ENCODE data around the gene MAPK7. TPM values are rescaled to one million over a fixed set of nuclear protein-coding genes. Genes with fewer than 3 reads are reported as not detected.

MAPK7 gene
- total and polyA plus RNA-seq, 4 donors = 10.6 to 28.9 (median 21.3) TPM

DNA sequence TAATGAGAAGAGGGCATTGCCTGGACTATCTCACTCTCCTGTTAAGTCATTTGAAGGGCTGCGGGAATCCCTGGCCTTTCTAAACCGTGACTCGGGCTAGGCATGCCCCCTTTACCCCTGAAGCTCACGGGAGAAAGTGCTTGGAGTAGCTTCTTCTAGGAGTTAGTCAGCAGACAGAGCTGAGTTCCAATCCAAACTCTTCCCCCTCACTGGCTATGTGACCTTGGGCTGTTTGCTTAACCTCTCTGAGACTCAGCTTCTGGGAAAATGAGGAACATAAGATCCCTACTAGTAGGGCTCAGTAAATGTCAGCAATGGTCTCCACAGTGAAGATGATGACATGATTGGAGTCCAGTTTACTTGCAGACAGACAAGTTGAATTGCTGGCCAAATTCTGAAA, 10.1 kb upstream of the MAPK7 start:
- no peak for DNase-seq (ENCODE audit: low read depth in 4 of 6, low spot score in 6 of 6)
- H3K4me1 ChIP-seq (ENCODE audit: control insufficient read depth, insufficient read depth, low read length) = peaks cover 20% of the 10 kb centered on the region
- H3K36me3 ChIP-seq (ENCODE audit: control insufficient read depth, insufficient read depth, low read length) = peaks cover 25% of the 10 kb centered on the region
- no peak overlapping the region for H3K4me3 ChIP-seq (ENCODE audit: low read depth, low read length)
- H3K27ac ChIP-seq (ENCODE audit: low read depth, low read length) = no peak overlapping the region
- H3K9me3 ChIP-seq (ENCODE audit: control insufficient read depth, insufficient read depth, low read length) = no peaks in the 10 kb centered on the region
- H3K27me3 ChIP-seq (ENCODE audit: control insufficient read depth, insufficient read depth, low read length) = no peaks in the 10 kb centered on the region
- WGBS (ENCODE audit: insufficient coverage) = no CpG with 5 or more reads among the region's 4 CpGs

DNA sequence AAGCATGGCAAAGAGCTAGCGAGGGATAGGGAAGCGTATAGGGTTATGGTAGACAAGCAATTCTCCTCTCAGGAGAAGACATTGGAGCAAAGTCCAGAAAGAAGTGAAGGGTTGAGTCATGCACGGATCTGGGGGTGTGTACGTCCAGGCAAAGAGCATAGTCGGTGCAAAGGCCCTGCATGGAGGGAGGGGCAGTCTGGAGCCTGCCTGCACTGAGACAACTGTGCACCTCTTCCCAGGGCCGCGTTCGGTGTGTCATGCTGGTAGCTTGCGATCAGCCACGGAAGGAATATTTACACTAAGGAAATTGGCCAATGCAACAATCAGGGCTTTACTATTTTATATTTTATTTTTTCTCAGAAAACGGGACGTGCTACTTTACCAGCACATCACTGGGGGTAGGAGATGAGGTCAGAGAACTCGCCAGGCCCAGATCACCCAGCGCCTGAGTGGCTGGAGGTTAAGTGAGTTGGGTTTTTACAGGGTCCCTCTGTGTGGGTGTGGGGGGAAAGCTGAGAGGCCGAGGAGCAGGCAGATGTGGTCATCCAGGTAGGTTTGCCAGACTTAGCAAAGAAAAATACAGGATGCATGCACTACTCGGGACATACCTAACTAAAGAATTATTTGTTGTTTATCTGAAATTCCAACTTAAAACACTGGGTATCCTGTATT, 9.1 kb upstream of the MAPK7 start:
- Histone ChIP-seq H3K36me3 (ENCODE audit: control insufficient read depth, insufficient read depth, low read length) (peaks cover 25% of the 10 kb centered on the region), H3K27ac (ENCODE audit: low read depth, low read length) (no peak overlapping the region), H3K4me3 (ENCODE audit: low read depth, low read length) (no peak overlapping the region), H3K9me3 (ENCODE audit: control insufficient read depth, insufficient read depth, low read length) (no peaks in the 10 kb centered on the region), H3K27me3 (ENCODE audit: control insufficient read depth, insufficient read depth, low read length) (no peaks in the 10 kb centered on the region), H3K4me1 (ENCODE audit: control insufficient read depth, insufficient read depth, low read length) (peaks cover 13% of the 10 kb centered on the region)
- WGBS (ENCODE audit: insufficient coverage) = 93% methylated on average over 7 of the region's 16 CpGs
- no peak for DNase-seq (ENCODE audit: low read depth in 4 of 6, low spot score in 6 of 6)

DNA sequence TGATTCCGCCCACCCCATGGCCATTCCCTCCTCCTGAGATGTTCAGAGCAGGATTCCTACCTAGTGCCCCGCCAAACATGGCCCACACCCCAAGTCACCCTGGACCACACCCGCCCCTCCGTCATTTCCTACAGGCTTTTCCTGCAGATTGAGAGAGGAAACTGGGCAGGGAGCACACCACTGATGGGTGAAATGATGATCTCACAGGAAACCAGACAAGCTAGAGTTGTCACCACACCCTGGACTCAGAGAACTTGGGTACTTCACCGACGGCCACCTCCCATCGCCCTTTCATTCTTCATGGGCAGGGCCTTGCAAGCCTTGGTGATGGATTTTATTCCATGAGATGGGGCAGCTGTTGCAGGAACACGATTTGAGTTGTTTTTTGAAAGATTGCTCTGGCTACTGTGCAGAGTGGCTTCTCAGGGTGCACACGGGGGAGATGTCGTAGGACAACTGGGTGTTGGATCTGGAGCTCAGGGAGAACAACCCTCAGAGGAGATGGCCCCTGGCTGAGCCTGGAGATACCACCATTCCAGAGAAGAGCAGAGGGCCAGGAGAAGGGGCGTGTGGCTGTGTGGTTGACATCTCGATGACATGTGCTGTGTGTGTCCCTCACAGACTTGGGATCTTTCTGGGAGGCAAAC, 8.3 kb upstream of the MAPK7 start:
- peaks cover 21% of the 10 kb centered on the region for H3K36me3 ChIP-seq (ENCODE audit: control insufficient read depth, insufficient read depth, low read length)
- no peak overlapping the region for H3K4me3 ChIP-seq (ENCODE audit: low read depth, low read length)
- H3K27me3 ChIP-seq (ENCODE audit: control insufficient read depth, insufficient read depth, low read length) = no peaks in the 10 kb centered on the region
- peaks cover 5% of the 10 kb centered on the region for H3K4me1 ChIP-seq (ENCODE audit: control insufficient read depth, insufficient read depth, low read length)
- 94% methylated on average over 8 of the region's 12 CpGs for WGBS (ENCODE audit: insufficient coverage)
- no peaks in the 10 kb centered on the region for H3K9me3 ChIP-seq (ENCODE audit: control insufficient read depth, insufficient read depth, low read length)
- no peak for DNase-seq (ENCODE audit: low read depth in 4 of 6, low spot score in 6 of 6)
- H3K27ac ChIP-seq (ENCODE audit: low read depth, low read length) = no peak overlapping the region

DNA sequence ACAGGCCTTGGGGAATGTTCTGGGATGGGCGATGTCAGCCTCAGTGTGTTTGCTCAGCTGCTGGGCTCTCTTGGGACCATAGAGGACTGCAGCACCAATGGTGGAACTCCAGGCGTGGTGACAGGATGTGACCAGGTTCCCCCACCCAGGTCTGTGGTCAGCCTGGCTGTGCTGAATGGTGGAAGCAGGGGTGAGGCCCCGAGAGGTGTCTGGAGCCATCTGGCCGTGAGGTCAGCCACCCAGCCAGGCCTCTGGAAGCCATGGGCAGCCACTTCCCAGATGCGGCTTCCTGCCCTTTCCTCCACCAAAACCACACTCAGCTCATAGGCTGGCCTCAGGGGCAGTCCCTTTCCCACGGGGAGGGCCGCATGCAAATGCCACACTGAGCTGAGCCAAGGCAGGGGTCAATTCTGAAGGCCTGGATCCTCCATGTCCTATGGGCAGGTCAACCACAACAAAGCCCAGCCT, 7.8 kb upstream of the MAPK7 start:
- Histone ChIP-seq H3K4me1 (ENCODE audit: control insufficient read depth, insufficient read depth, low read length) (peaks cover 2% of the 10 kb centered on the region), H3K27ac (ENCODE audit: low read depth, low read length) (no peak overlapping the region), H3K27me3 (ENCODE audit: control insufficient read depth, insufficient read depth, low read length) (no peaks in the 10 kb centered on the region), H3K36me3 (ENCODE audit: control insufficient read depth, insufficient read depth, low read length) (peaks cover 16% of the 10 kb centered on the region), H3K4me3 (ENCODE audit: low read depth, low read length) (no peak overlapping the region), H3K9me3 (ENCODE audit: control insufficient read depth, insufficient read depth, low read length) (no peaks in the 10 kb centered on the region)
- WGBS (ENCODE audit: insufficient coverage) = 76% methylated on average over 7 of the region's 7 CpGs
- no peak for DNase-seq (ENCODE audit: low read depth in 4 of 6, low spot score in 6 of 6)

DNA sequence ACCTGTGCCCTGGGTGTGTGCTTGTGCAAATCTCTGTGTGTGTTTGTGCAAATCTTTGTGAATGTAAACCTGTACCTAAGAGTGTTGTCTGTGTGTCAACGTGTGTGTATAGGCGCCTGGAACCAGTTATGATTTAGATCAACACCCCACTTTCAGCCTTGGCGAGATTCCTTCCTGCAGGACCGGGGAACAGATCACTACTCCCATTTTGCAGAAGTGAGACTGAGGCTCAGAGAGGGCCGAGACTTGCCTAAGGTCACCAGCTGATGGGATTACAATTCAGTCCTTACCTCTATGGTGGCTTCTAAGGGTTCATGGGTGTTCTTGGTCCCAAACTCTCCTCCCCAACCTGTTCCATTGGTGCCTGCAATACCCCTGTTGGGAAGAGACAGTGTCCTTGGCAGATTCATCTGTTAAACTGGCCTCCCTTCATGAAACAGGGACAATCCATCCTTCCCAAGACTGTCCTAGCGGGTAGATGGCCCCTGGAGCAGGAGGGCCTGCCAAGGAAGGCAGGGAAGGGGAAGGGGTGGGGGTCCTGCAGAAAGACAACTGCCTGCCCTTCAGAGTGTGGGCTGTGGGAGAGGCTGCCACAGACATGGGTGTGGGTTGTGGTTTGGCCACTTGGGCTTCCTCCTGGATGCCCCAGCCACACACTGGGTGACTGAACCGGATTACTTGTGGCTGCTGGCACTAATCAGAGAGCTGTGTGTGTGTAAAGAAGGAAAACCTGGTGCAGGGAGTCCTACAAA, 6.9 kb upstream of the MAPK7 start:
- DNase-seq (ENCODE audit: low read depth in 4 of 6, low spot score in 6 of 6) = no peak
- peaks cover 16% of the 10 kb centered on the region for H3K36me3 ChIP-seq (ENCODE audit: control insufficient read depth, insufficient read depth, low read length)
- H3K9me3 ChIP-seq (ENCODE audit: control insufficient read depth, insufficient read depth, low read length) = no peaks in the 10 kb centered on the region
- no peak overlapping the region for H3K4me3 ChIP-seq (ENCODE audit: low read depth, low read length)
- H3K4me1 ChIP-seq (ENCODE audit: control insufficient read depth, insufficient read depth, low read length) = peaks cover 5% of the 10 kb centered on the region
- H3K27ac ChIP-seq (ENCODE audit: low read depth, low read length) = no peak overlapping the region
- no peaks in the 10 kb centered on the region for H3K27me3 ChIP-seq (ENCODE audit: control insufficient read depth, insufficient read depth, low read length)
- 60% methylated on average over 1 of the region's 7 CpGs for WGBS (ENCODE audit: insufficient coverage)

DNA sequence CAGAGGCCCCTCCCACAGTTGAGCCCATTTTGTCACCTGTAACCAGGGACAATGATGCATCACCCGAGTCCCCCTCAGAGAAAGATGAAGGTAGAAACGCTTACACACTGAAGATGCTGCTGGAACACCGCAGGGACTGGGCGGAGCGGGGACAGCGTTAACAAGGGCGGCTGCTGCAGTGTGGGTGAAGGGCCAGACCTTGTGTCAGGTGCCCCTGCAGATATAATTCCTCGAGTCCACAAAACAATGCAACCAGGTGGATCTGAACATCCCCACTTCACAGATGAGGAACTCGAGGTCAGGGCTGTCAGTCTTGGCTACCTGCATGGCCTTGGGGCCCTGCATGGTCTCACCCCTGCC, 6.3 kb upstream of the MAPK7 start:
- no peak for DNase-seq (ENCODE audit: low read depth in 4 of 6, low spot score in 6 of 6)

DNA sequence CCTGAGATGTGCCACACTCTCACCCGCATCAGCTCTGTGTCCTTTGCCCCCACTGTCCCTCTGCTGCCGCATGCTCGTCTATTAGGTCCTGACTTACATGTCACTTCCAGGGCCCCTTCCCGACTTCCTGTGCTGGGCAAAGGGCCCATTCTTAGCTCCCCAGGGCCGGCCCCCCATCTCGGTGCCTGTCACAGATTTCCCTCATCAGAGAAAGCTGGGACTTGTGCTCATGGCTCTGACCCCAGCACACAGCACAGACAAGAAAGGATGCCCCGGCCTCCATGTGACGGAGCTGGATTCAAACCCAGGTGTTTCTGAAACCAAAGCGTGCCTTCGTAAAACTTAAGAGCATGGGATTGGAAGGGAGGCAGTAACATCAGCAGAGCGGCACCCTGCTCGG, 5.9 kb upstream of the MAPK7 start:
- no peak overlapping the region for H3K4me3 ChIP-seq (ENCODE audit: low read depth, low read length)
- peaks cover 16% of the 10 kb centered on the region for H3K36me3 ChIP-seq (ENCODE audit: control insufficient read depth, insufficient read depth, low read length)
- peaks cover 10% of the 10 kb centered on the region for H3K4me1 ChIP-seq (ENCODE audit: control insufficient read depth, insufficient read depth, low read length)
- no peaks in the 10 kb centered on the region for H3K9me3 ChIP-seq (ENCODE audit: control insufficient read depth, insufficient read depth, low read length)
- 86% methylated on average over 12 of the region's 12 CpGs for WGBS (ENCODE audit: insufficient coverage)
- no peak overlapping the region for H3K27ac ChIP-seq (ENCODE audit: low read depth, low read length)
- H3K27me3 ChIP-seq (ENCODE audit: control insufficient read depth, insufficient read depth, low read length) = no peaks in the 10 kb centered on the region
- DNase-seq (ENCODE audit: low read depth in 4 of 6, low spot score in 6 of 6) = no peak

More for the DNA sequence above, 6.3 kb upstream of the MAPK7 start:
- H3K36me3 ChIP-seq (ENCODE audit: control insufficient read depth, insufficient read depth, low read length) = peaks cover 16% of the 10 kb centered on the region
- H3K27me3 ChIP-seq (ENCODE audit: control insufficient read depth, insufficient read depth, low read length) = no peaks in the 10 kb centered on the region
- H3K9me3 ChIP-seq (ENCODE audit: control insufficient read depth, insufficient read depth, low read length) = no peaks in the 10 kb centered on the region
- no peak overlapping the region for H3K4me3 ChIP-seq (ENCODE audit: low read depth, low read length)
- WGBS (ENCODE audit: insufficient coverage) = 91% methylated on average over 9 of the region's 9 CpGs
- H3K4me1 ChIP-seq (ENCODE audit: control insufficient read depth, insufficient read depth, low read length) = peaks cover 10% of the 10 kb centered on the region
- no peak overlapping the region for H3K27ac ChIP-seq (ENCODE audit: low read depth, low read length)

DNA sequence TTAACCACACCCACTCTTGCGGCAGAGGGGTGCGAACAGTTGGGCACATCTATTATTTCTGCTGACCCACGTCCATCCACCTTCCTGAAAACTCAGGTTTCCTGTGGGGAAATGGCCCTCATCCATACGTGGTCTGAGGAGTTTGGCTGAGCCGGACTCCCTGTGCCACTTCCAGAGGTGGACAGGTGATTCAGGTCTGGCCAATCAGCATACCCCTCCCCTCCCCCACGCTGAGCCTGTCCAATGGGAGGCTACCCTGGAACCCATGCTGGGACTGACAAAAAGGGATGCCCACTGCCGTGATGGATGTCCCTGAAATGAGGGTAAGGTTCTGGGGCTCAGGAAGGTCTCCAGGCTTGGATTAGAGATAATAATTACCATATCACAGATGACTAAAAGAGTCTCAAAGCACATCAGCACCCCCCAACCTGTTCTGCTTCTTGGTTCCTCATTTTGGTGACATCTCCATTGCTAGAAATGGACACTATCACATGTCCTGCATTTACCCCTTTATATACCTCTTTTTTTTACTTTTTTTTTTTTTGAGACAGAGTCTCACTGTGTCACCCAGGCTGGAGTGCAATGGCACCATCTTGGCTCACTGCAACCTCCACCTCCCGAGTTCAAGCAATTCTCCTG, 5.3 kb upstream of the MAPK7 start:
- Histone ChIP-seq H3K27me3 (ENCODE audit: control insufficient read depth, insufficient read depth, low read length) (no peaks in the 10 kb centered on the region), H3K36me3 (ENCODE audit: control insufficient read depth, insufficient read depth, low read length) (peaks cover 16% of the 10 kb centered on the region), H3K9me3 (ENCODE audit: control insufficient read depth, insufficient read depth, low read length) (no peaks in the 10 kb centered on the region), H3K27ac (ENCODE audit: low read depth, low read length) (no peak overlapping the region), H3K4me1 (ENCODE audit: control insufficient read depth, insufficient read depth, low read length) (peaks cover 10% of the 10 kb centered on the region), H3K4me3 (ENCODE audit: low read depth, low read length) (no peak overlapping the region)
- DNase-seq (ENCODE audit: low read depth in 4 of 6, low spot score in 6 of 6) = no peak
- WGBS (ENCODE audit: insufficient coverage) = 78% methylated on average over 4 of the region's 8 CpGs

DNA sequence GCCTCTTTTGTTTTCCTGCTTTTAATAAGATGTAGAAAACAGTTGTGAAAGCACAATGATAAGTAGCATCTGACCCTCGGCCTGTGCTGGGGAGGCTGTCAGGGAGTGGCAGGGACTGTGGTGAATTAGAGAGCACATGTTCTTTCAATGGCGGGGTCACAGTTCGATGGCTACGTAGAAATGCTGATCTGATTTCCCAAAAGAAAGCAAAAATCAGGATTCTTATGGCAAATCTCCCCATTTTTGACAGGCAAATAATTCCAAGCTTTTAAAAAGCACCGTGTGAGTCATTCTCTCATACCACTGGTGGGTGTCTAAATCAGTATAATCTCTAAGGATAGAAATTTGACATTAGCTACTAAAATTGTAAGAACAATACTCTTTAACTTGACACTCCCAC, 4.2 kb upstream of the MAPK7 start:
- no peak overlapping the region for H3K4me3 ChIP-seq (ENCODE audit: low read depth, low read length)
- no peak for DNase-seq (ENCODE audit: low read depth in 4 of 6, low spot score in 6 of 6)
- no peaks in the 10 kb centered on the region for H3K27me3 ChIP-seq (ENCODE audit: control insufficient read depth, insufficient read depth, low read length)
- peaks cover 16% of the 10 kb centered on the region for H3K4me1 ChIP-seq (ENCODE audit: control insufficient read depth, insufficient read depth, low read length)
- H3K36me3 ChIP-seq (ENCODE audit: control insufficient read depth, insufficient read depth, low read length) = peaks cover 19% of the 10 kb centered on the region
- H3K27ac ChIP-seq (ENCODE audit: low read depth, low read length) = no peak overlapping the region
- H3K9me3 ChIP-seq (ENCODE audit: control insufficient read depth, insufficient read depth, low read length) = no peaks in the 10 kb centered on the region
- 75% methylated on average over 2 of the region's 5 CpGs for WGBS (ENCODE audit: insufficient coverage)

Data from spinal cord (tissue), 10 donors.